Body of pancreas (tissue), 4 donors: Measurements from ENCODE around the gene DMBX1. TPM values are rescaled to one million over a fixed set of nuclear protein-coding genes. Genes with fewer than 3 reads are reported as not detected.

ENCODE experiments used
- ATAC-seq: fragments of 150-250 bp; one replicate; pipeline ENCODE4 v1.9.1; 2016
- DNase-seq, 4 donors: peaks; one replicate each; pipeline ENCODE4 v3.0.0-alpha.2; 2019
- H3K27ac ChIP-seq, 4 donors: fragments of 200-600 bp; sonication (generic); 1 replicate in 3 of 4; 2 replicates in 1 of 4; pipeline versions ENCODE4 v1.5.1 to v1.6.1; 2016 to 2019; ENCODE audit warnings: mild to moderate bottlenecking in 1 of 4, mixed read lengths in 1 of 4, moderate library complexity in 1 of 4
- H3K27me3 ChIP-seq, 2 donors: fragments of 200-600 bp; sonication (generic); one replicate each; pipeline ENCODE4 v1.6.0; 2016; ENCODE audit warnings: mild to moderate bottlenecking in 1 of 2
- H3K36me3 ChIP-seq, 2 donors: fragments of 200-600 bp; sonication (generic); replicated peaks in 1 of 2; 2 replicates each; pipeline ENCODE4 v1.5.1; 2016; ENCODE audit warnings: low read depth in 2 of 2; ENCODE audit not compliant: insufficient read depth in 1 of 2
- H3K4me1 ChIP-seq: fragments of 200-600 bp; sonication (generic); one replicate; pipeline ENCODE4 v1.6.0; 2016
- H3K4me3 ChIP-seq, 2 donors: fragments of 200-600 bp; sonication (generic); 1 replicate in 1 of 2; 2 replicates in 1 of 2; pipeline ENCODE4 v1.5.1; 2016 to 2019
- H3K9me3 ChIP-seq, 3 donors: fragments of 200-600 bp; sonication (generic); 1 replicate in 2 of 3; 2 replicates in 1 of 3; pipeline ENCODE4 v1.5.1; 2016
- POLR2A ChIP-seq, 3 donors: fragments of 450-650 bp; IDR thresholded peaks; one replicate each; pipeline ENCODE4 v1.6.1; 2016; ENCODE audit warnings: antibody characterized with exemption in 3 of 3, mild to moderate bottlenecking in 2 of 3
- WGBS, 2 donors: methylation state at CpG; one replicate each; pipeline ENCODE4 v1.1.5; 2017; 5-methylcytosine and 5-hydroxymethylcytosine counted together
- intact Hi-C: fragments of 100-400 bp; cut with DNase I; formaldehyde crosslinking; loops from one replicate; pipeline ENCODE4 v1.15.1; 2023
- total RNA-seq, 2 donors: library from RNA; depleted of rRNA; stranded (reverse); fragments of >200 nt; gene quantifications; one replicate each; pipeline ENCODE4 v1.1.0, GENCODE V29; 2016
- TF ChIP-seq, protein P1 (sequence below), 7 experiments: fragments of 450-650 bp in 4 of 7; fragments of 200-600 bp in 3 of 7; sonication (generic) in 3 of 7; IDR thresholded peaks; one replicate each; pipeline ENCODE4 v1.5.1; 2016 to 2019; ENCODE audit warnings: antibody characterized with exemption in 7 of 7

DMBX1 gene
- total RNA-seq, 2 donors from 2014 or later = not detected

DNA sequence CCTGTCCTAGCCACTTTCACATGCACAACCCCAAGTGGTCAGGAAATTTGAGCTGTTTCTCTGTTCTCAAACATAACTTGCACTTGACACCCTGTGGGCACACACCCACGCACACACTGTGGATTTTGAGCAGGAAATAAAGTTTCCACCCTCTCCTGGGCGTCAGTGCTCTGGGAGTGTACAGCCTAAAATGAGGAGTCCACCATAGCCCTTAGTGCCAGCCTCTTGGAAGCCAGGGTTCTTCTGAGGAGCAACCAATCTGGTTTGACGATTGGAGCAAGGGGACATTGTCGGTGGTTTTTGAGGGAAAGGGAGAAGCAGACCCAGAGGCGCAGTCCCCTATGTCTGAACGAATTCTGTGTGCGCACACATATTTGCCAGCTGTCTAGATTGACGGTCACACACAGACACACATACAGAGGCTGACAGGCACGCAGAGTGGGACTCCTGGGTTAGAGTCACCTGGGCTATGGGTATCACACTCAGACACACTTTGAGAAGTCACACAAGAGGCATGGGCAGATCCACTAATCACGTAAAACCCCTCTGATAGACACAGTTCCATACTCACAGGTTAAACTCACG is 2.7 kb downstream of the DMBX1 start:
- ATAC-seq = no peak

DNA sequence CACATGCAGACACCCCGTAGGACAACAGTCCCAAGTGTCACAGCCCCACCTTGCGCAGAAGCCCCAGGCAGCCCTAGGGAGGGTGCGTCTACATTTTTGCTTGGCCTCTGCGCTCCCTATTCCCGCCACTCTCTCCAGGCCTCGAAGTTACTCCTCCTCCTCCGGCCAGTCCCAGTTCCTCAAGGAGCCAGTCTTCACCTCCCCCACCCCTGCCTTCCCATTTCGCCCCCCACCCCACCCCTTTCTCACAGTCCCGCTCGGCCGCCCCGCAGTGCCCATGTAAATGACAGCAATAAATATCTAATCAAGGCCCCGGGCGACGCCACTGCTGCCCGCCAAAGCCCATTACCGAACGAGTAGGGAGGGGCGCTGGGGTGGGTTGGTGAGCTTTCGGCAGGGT is 3.2 kb downstream of the DMBX1 start:
- H3K27ac ChIP-seq = no peak overlapping the region
- ATAC-seq (no peak), DNase-seq (no peak)
- 25 to 40% methylated on average over 20 of the region's 20 CpGs for WGBS, 2 donors
- no peaks in the 10 kb centered on the region for H3K36me3 ChIP-seq
- intact Hi-C loops = no loop called here
- peaks cover 24% of the 10 kb centered on the region for H3K4me1 ChIP-seq
- H3K27me3 ChIP-seq = peaks cover 6 to 43% of the 10 kb centered on the region in 2 donors
- no peaks in the 10 kb centered on the region for H3K9me3 ChIP-seq
- TF ChIP-seq, protein P1, sequence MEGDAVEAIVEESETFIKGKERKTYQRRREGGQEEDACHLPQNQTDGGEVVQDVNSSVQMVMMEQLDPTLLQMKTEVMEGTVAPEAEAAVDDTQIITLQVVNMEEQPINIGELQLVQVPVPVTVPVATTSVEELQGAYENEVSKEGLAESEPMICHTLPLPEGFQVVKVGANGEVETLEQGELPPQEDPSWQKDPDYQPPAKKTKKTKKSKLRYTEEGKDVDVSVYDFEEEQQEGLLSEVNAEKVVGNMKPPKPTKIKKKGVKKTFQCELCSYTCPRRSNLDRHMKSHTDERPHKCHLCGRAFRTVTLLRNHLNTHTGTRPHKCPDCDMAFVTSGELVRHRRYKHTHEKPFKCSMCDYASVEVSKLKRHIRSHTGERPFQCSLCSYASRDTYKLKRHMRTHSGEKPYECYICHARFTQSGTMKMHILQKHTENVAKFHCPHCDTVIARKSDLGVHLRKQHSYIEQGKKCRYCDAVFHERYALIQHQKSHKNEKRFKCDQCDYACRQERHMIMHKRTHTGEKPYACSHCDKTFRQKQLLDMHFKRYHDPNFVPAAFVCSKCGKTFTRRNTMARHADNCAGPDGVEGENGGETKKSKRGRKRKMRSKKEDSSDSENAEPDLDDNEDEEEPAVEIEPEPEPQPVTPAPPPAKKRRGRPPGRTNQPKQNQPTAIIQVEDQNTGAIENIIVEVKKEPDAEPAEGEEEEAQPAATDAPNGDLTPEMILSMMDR (IDR thresholded peaks at IDR 0.05) = no peak
- no peak for TF ChIP-seq POLR2A (IDR thresholded peaks at IDR 0.05)
- H3K4me3 ChIP-seq = no peak overlapping the region

More for the DNA sequence above, 2.7 kb downstream of the DMBX1 start:
- H3K36me3 ChIP-seq = no peaks in the 10 kb centered on the region
- 33 to 56% methylated on average over 10 to 11 of the region's 11 CpGs for WGBS, 2 donors
- no peak for DNase-seq
- no peak overlapping the region for H3K27ac ChIP-seq
- intact Hi-C loops = no loop called here
- H3K4me1 ChIP-seq = peaks cover 24% of the 10 kb centered on the region
- H3K4me3 ChIP-seq = no peak overlapping the region
- no peaks in the 10 kb centered on the region for H3K9me3 ChIP-seq
- TF ChIP-seq, protein P1 (IDR thresholded peaks at IDR 0.05) = no peak
- TF ChIP-seq POLR2A (IDR thresholded peaks at IDR 0.05) = no peak
- peaks cover 6 to 43% of the 10 kb centered on the region in 2 donors for H3K27me3 ChIP-seq

DNA sequence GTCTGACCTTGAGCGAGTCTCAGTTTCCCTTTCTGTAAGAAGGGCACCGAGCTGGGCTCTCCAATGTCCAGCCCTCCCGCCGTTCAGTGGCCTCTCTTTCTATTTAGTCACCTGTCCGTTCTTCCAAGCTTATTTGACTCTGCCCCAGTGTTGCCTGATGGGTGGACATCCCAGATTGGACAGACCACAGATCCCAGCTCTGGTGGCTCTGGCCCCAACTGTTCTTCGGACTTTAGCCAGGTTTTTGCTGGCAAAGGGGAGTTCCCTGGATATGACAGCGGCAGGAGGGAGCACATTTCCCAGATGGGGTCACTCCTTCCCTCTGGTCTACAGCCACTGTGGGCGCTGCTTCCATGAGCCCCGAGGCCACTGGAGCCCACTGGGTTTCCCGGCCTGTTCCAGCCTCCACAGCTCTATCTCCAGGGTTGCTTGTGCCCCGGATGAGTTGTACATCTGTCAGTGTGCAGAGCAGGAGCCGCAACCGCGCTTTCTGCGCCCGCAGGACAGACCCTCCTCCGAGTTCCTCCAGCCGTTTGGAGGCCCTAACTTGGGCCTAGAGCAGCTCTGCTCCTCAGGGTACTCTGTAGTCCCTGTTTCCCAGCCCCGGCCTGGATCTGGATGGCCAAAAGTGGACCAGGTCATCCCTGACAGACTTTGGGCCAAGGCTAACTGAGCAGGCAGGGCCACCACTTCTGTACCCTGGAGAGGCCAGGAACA is 3.8 kb downstream of the DMBX1 start:
- WGBS, 2 donors = 53 to 64% methylated on average over 19 of the region's 19 CpGs
- Histone ChIP-seq H3K4me3 (no peak overlapping the region), H3K36me3 (no peaks in the 10 kb centered on the region), H3K27ac (no peak overlapping the region), H3K4me1 (peaks cover 24% of the 10 kb centered on the region), H3K9me3 (no peaks in the 10 kb centered on the region), H3K27me3 (peaks cover 6 to 40% of the 10 kb centered on the region in 2 donors)
- no peak for TF ChIP-seq POLR2A (IDR thresholded peaks at IDR 0.05)
- TF ChIP-seq, protein P1 (IDR thresholded peaks at IDR 0.05) = no peak
- ATAC-seq (no peak), DNase-seq (no peak)
- intact Hi-C loops = no loop called here

DNA sequence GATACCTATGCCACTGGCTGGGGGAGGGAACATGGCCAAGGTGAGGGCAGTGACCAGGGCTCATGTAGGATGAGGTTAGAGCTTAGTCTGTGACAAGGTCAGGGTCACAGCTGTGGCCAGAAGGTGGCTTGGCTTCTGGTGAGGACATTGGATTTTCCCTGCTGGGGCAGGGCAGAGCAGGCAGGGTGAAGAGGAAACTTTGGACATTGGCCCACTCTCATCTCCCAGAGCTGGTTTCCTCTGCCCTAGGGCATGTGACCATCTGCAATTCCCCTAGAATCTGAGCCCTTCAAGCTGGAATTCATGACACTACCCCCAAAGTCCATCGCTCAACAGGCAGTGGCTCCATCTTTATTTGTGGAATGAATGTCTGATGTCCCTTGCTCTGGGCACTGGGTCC is 5.3 kb downstream of the DMBX1 start:
- TF ChIP-seq, protein P1 (IDR thresholded peaks at IDR 0.05) = no peak
- no peak for TF ChIP-seq POLR2A (IDR thresholded peaks at IDR 0.05)
- intact Hi-C loops = no loop called here
- Histone ChIP-seq H3K4me1 (peaks cover 13% of the 10 kb centered on the region), H3K36me3 (no peaks in the 10 kb centered on the region), H3K27ac (no peak overlapping the region), H3K27me3 (peaks cover 6 to 30% of the 10 kb centered on the region in 2 donors), H3K9me3 (no peaks in the 10 kb centered on the region), H3K4me3 (no peak overlapping the region)
- 75 to 88% methylated on average over 1 of the region's 1 CpG for whole genome bisulfite sequencing, 2 donors
- DNase-seq (no peak), ATAC-seq (no peak)
